Liver (tissue), 3 donors: Measurements from ENCODE around the gene NOG.

Source experiments
- CTCF ChIP-seq: fragments of 150-350 bp; IDR thresholded peaks from 2 replicates; pipeline ENCODE4 v1.5.1; 2017; ENCODE audit warnings: improper control_type of control experiment, low read depth, low read length; ENCODE audit not compliant: missing input control
- EGR1 ChIP-seq, 2 donors: IDR thresholded peaks; 2 replicates each; pipeline ENCODE4 v1.6.1; 2016 to 2018; ENCODE audit warnings: antibody characterized with exemption in 2 of 2, low read depth in 2 of 2
- FOXA1 ChIP-seq: IDR thresholded peaks from 2 replicates; pipeline ENCODE4 v1.6.1; 2016; ENCODE audit warnings: antibody characterized with exemption
- GABPA ChIP-seq, 2 donors: IDR thresholded peaks in 1 of 2; conservative IDR thresholded peaks in 1 of 2; 2 replicates each; pipeline ENCODE4 v1.6.1; 2016; ENCODE audit warnings: antibody characterized with exemption in 2 of 2, mild to moderate bottlenecking in 1 of 2, moderate library complexity in 1 of 2
- HNF4A ChIP-seq, 2 donors: conservative IDR thresholded peaks; 2 replicates each; pipeline ENCODE4 v1.6.1; 2016; ENCODE audit warnings: antibody characterized with exemption in 2 of 2, mild to moderate bottlenecking in 2 of 2
- JUND ChIP-seq, 2 donors: IDR thresholded peaks; 2 replicates each; pipeline ENCODE4 v1.6.1; 2016; ENCODE audit warnings: antibody characterized with exemption in 2 of 2
- MAX ChIP-seq: IDR thresholded peaks from 2 replicates; pipeline ENCODE4 v1.6.1; 2016; ENCODE audit warnings: antibody characterized with exemption
- RAD21 ChIP-seq, 2 donors: IDR thresholded peaks; 2 replicates each; pipeline ENCODE4 v1.6.1; 2016; ENCODE audit warnings: antibody characterized with exemption in 2 of 2, mild to moderate bottlenecking in 2 of 2
- SP1 ChIP-seq: IDR thresholded peaks from 2 replicates; pipeline ENCODE4 v1.6.1; 2018; ENCODE audit warnings: antibody characterized with exemption, mild to moderate bottlenecking
- TAF1 ChIP-seq: conservative IDR thresholded peaks from 2 replicates; pipeline ENCODE4 v1.6.1; 2016; ENCODE audit warnings: antibody characterized with exemption, mild to moderate bottlenecking
- YY1 ChIP-seq: IDR thresholded peaks from 2 replicates; pipeline ENCODE4 v1.6.1; 2016; ENCODE audit warnings: antibody characterized with exemption, mild to moderate bottlenecking
- TF ChIP-seq, protein P1 (sequence below): IDR thresholded peaks from 2 replicates; pipeline ENCODE4 v1.6.1; 2016; ENCODE audit warnings: antibody characterized with exemption, mild to moderate bottlenecking
- TF ChIP-seq, protein P2 (sequence below): IDR thresholded peaks from 2 replicates; pipeline ENCODE4 v1.6.1; 2016; ENCODE audit warnings: antibody characterized with exemption
- donor health status: healthy.
- donor health status: healthy.

DNA sequence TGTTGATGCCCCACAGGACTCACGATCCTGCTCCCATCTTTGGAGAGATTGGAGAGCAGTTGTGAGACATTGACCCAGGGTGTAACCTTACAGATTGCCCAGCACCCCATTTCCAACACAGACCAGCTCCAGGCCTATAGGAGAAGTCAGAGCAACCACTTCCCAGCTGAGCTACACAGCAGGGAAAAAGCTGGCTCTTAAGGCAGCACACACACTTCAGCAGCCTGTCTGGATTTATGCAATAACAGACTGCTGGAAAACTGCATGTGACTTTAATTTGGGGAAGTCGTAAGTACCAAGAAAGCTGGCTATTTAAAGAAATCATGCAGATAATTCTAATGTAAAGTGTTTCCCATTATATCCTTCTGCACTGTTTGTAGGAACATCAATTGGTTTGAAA is 30.8 kb downstream of the NOG start:
- TF ChIP-seq CTCF (no peak), JUND (IDR thresholded peaks at IDR 0.05) (no peak), TAF1 (no peak), EGR1 (IDR thresholded peaks at IDR 0.05; ENCODE audit: low read depth in 2 of 2) (no peak), RAD21 (IDR thresholded peaks at IDR 0.05) (no peak), SP1 (no peak), MAX (no peak), GABPA (IDR thresholded peaks at IDR 0.05 in 1 of 2, conservative IDR thresholded peaks at IDR 0.05 in 1 of 2) (no peak), YY1 (no peak), HNF4A (conservative IDR thresholded peaks at IDR 0.05) (no peak), FOXA1 (no peak)
- TF ChIP-seq, protein P1, sequence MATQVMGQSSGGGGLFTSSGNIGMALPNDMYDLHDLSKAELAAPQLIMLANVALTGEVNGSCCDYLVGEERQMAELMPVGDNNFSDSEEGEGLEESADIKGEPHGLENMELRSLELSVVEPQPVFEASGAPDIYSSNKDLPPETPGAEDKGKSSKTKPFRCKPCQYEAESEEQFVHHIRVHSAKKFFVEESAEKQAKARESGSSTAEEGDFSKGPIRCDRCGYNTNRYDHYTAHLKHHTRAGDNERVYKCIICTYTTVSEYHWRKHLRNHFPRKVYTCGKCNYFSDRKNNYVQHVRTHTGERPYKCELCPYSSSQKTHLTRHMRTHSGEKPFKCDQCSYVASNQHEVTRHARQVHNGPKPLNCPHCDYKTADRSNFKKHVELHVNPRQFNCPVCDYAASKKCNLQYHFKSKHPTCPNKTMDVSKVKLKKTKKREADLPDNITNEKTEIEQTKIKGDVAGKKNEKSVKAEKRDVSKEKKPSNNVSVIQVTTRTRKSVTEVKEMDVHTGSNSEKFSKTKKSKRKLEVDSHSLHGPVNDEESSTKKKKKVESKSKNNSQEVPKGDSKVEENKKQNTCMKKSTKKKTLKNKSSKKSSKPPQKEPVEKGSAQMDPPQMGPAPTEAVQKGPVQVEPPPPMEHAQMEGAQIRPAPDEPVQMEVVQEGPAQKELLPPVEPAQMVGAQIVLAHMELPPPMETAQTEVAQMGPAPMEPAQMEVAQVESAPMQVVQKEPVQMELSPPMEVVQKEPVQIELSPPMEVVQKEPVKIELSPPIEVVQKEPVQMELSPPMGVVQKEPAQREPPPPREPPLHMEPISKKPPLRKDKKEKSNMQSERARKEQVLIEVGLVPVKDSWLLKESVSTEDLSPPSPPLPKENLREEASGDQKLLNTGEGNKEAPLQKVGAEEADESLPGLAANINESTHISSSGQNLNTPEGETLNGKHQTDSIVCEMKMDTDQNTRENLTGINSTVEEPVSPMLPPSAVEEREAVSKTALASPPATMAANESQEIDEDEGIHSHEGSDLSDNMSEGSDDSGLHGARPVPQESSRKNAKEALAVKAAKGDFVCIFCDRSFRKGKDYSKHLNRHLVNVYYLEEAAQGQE, result no peak
- TF ChIP-seq, protein P2, sequence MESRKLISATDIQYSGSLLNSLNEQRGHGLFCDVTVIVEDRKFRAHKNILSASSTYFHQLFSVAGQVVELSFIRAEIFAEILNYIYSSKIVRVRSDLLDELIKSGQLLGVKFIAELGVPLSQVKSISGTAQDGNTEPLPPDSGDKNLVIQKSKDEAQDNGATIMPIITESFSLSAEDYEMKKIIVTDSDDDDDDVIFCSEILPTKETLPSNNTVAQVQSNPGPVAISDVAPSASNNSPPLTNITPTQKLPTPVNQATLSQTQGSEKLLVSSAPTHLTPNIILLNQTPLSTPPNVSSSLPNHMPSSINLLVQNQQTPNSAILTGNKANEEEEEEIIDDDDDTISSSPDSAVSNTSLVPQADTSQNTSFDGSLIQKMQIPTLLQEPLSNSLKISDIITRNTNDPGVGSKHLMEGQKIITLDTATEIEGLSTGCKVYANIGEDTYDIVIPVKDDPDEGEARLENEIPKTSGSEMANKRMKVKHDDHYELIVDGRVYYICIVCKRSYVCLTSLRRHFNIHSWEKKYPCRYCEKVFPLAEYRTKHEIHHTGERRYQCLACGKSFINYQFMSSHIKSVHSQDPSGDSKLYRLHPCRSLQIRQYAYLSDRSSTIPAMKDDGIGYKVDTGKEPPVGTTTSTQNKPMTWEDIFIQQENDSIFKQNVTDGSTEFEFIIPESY, result no peak
